Measurements from ENCODE around the gene PDE4B. TPM values are rescaled to one million over a fixed set of nuclear protein-coding genes. Genes with fewer than 3 reads are reported as not detected.

PDE4B gene
- total RNA-seq, 1 donor from 2014 or later, result 37.5 TPM

- no peaks in the 10 kb centered on the region for H3K4me1 Mint-ChIP-seq
- no peak overlapping the region for H3K4me3 Mint-ChIP-seq
- DNase-seq (ENCODE audit: low read depth, low spot score), result no peak
These were observed 415.9 kb downstream of the PDE4B start for GRCh38 chr1:66208632-66209031.

DNA sequence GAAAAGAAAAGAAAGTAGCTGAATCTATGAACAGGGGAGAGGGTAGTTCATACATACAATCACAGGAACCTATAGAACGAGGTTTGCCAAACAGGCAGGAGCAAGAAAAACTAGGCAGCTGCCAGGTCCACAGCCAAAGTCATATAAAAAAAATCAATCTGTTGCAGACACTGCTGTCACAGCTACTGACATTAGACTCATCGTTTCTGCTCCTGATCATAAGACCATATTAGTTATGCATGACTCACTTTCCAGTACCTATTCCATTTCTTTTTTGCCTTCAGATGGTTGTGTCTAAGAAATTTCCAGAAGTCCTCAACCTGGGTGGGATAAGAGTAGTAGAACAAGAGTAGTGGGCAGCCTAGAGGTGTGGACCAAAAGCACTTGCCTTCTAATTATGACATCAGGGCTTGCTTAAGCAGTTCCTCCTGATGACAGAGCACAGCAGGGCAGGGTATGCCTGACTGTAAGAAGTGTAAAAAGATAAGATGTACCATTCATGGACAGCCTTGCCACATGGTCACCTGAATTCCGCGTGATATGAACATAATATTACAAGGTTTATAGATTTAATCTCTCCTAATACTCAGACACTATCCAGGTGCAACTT lies 418.0 kb downstream of the PDE4B start:
- TF ChIP-seq, protein P1, sequence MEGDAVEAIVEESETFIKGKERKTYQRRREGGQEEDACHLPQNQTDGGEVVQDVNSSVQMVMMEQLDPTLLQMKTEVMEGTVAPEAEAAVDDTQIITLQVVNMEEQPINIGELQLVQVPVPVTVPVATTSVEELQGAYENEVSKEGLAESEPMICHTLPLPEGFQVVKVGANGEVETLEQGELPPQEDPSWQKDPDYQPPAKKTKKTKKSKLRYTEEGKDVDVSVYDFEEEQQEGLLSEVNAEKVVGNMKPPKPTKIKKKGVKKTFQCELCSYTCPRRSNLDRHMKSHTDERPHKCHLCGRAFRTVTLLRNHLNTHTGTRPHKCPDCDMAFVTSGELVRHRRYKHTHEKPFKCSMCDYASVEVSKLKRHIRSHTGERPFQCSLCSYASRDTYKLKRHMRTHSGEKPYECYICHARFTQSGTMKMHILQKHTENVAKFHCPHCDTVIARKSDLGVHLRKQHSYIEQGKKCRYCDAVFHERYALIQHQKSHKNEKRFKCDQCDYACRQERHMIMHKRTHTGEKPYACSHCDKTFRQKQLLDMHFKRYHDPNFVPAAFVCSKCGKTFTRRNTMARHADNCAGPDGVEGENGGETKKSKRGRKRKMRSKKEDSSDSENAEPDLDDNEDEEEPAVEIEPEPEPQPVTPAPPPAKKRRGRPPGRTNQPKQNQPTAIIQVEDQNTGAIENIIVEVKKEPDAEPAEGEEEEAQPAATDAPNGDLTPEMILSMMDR (conservative IDR thresholded peaks at IDR 0.05), result no peak
- no peak for DNase-seq (ENCODE audit: low read depth, low spot score)
- Mint-ChIP-seq H3K27ac (ENCODE audit: unreplicated experiment) (no peak overlapping the region), H3K4me3 (no peak overlapping the region), H3K9me3 (no peaks in the 10 kb centered on the region), H3K36me3 (ENCODE audit: low read depth) (no peaks in the 10 kb centered on the region), H3K27me3 (ENCODE audit: low read depth) (no peaks in the 10 kb centered on the region), H3K4me1 (no peaks in the 10 kb centered on the region)

More at GRCh38 chr1:66208632-66209031, 415.9 kb downstream of the PDE4B start:
- Mint-ChIP-seq H3K27ac (ENCODE audit: unreplicated experiment) (no peak overlapping the region), H3K9me3 (peaks cover 7% of the 10 kb centered on the region), H3K27me3 (ENCODE audit: low read depth) (no peaks in the 10 kb centered on the region), H3K36me3 (ENCODE audit: low read depth) (peaks cover 4% of the 10 kb centered on the region)
- TF ChIP-seq, protein P1 (conservative IDR thresholded peaks at IDR 0.05), result no peak

DNA sequence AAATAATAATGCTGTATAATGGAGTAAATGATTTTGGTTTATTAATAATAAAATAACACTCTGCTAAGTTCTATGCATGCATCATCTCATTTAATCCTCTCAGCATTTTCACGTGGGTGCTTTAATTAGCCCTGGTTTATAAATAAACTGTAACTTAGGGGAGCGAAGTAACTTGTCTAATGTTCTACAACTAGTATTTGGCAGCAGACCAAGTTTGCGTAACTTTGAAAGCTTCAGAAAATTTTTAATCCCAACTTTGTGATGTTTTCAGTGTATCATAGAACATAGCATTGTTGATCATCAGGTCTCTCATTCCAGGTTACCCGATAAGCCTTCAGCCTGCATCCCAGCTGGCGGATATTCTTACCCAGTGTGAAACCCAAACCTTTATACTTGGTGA lies 418.8 kb downstream of the PDE4B start:
- DNase-seq (ENCODE audit: low read depth, low spot score), result no peak
- Mint-ChIP-seq H3K4me3 (no peak overlapping the region), H3K27ac (ENCODE audit: unreplicated experiment) (no peak overlapping the region), H3K4me1 (no peaks in the 10 kb centered on the region), H3K36me3 (ENCODE audit: low read depth) (no peaks in the 10 kb centered on the region), H3K9me3 (no peaks in the 10 kb centered on the region), H3K27me3 (ENCODE audit: low read depth) (no peaks in the 10 kb centered on the region)
- TF ChIP-seq, protein P1 (conservative IDR thresholded peaks at IDR 0.05), result no peak

GRCh38 chr1:66213491-66213890 lies 420.8 kb downstream of the PDE4B start:
- Mint-ChIP-seq H3K27me3 (ENCODE audit: low read depth) (no peaks in the 10 kb centered on the region), H3K27ac (ENCODE audit: unreplicated experiment) (no peak overlapping the region), H3K9me3 (no peaks in the 10 kb centered on the region), H3K4me1 (no peaks in the 10 kb centered on the region), H3K4me3 (no peak overlapping the region), H3K36me3 (ENCODE audit: low read depth) (no peaks in the 10 kb centered on the region)
- no peak for DNase-seq (ENCODE audit: low read depth, low spot score)
- TF ChIP-seq, protein P1 (conservative IDR thresholded peaks at IDR 0.05), result no peak

- no peak for DNase-seq (ENCODE audit: low read depth, low spot score)
- no peaks in the 10 kb centered on the region for H3K4me1 Mint-ChIP-seq
- H3K27ac Mint-ChIP-seq (ENCODE audit: unreplicated experiment), result no peak overlapping the region
- TF ChIP-seq, protein P1 (conservative IDR thresholded peaks at IDR 0.05), result no peak
- no peaks in the 10 kb centered on the region for H3K36me3 Mint-ChIP-seq (ENCODE audit: low read depth)
- H3K27me3 Mint-ChIP-seq (ENCODE audit: low read depth), result no peaks in the 10 kb centered on the region
- H3K9me3 Mint-ChIP-seq, result no peaks in the 10 kb centered on the region
- H3K4me3 Mint-ChIP-seq, result no peak overlapping the region
These were observed 422.2 kb downstream of the PDE4B start for GRCh38 chr1:66214901-66215300.
